Fibroblast of lung (primary cell): ENCODE measurements around the gene DUSP19. TPM values are rescaled to one million over a fixed set of nuclear protein-coding genes. Genes with fewer than 3 reads are reported as not detected.

Experiments used
- DNase-seq, 2 donors: peaks; one replicate each; pipeline versions ENCODE4 v3.0.0 to v3.0.0-alpha.2; 2010; ENCODE audit warnings: low read depth in 2 of 2
- H2AFZ ChIP-seq: 2 replicates; pipeline ENCODE4 v1.5.1; 2012; ENCODE audit warnings: low read length, control low read depth, inconsistent platforms
- H3K27ac ChIP-seq: 2 replicates; pipeline ENCODE4 v1.5.1; 2011; ENCODE audit warnings: low read length, control low read depth; ENCODE audit not compliant: insufficient read depth
- H3K27me3 ChIP-seq: 2 replicates; pipeline ENCODE4 v1.5.1; 2011; ENCODE audit warnings: mild to moderate bottlenecking, low read length; ENCODE audit not compliant: control insufficient read depth, insufficient read depth
- H3K36me3 ChIP-seq: 2 replicates; pipeline ENCODE4 v1.5.1; 2011; ENCODE audit warnings: low read length; ENCODE audit not compliant: control insufficient read depth, insufficient read depth
- H3K4me1 ChIP-seq: 2 replicates; pipeline ENCODE4 v1.5.1; 2011; ENCODE audit warnings: low read length; ENCODE audit not compliant: control insufficient read depth, insufficient read depth; ENCODE audit errors: extremely low read depth
- H3K4me2 ChIP-seq: 2 replicates; pipeline ENCODE4 v1.5.1; 2011; ENCODE audit warnings: low read length, control low read depth; ENCODE audit not compliant: insufficient read depth; ENCODE audit errors: extremely low read depth
- H3K4me3 ChIP-seq, 4 experiments: fragments of 200-600 bp in 1 of 4; sonication (generic) in 1 of 4; replicated peaks in 1 of 4; 2 replicates each; pipeline ENCODE4 v1.5.1; 2011 to 2016; ENCODE audit warnings: low read length in 4 of 4, low read depth in 3 of 4, mild to moderate bottlenecking in 3 of 4, control low read depth in 2 of 4, inconsistent platforms in 1 of 4, mixed read lengths in 1 of 4; ENCODE audit not compliant: insufficient read depth in 1 of 4; ENCODE audit errors: control extremely low read depth in 1 of 4
- H3K79me2 ChIP-seq: 2 replicates; pipeline ENCODE4 v1.5.1; 2012; ENCODE audit warnings: mild to moderate bottlenecking, low read length, inconsistent platforms; ENCODE audit not compliant: control insufficient read depth, insufficient read depth
- H3K9ac ChIP-seq: 2 replicates; pipeline ENCODE4 v1.5.1; 2011; ENCODE audit warnings: mild to moderate bottlenecking, low read length, control low read depth; ENCODE audit not compliant: insufficient read depth
- H3K9me3 ChIP-seq: 2 replicates; pipeline ENCODE4 v1.5.1; 2012; ENCODE audit warnings: low read depth, low read length; ENCODE audit not compliant: control insufficient read depth, insufficient read depth
- H4K20me1 ChIP-seq: 2 replicates; pipeline ENCODE4 v1.5.1; 2011; ENCODE audit warnings: low read length; ENCODE audit not compliant: control insufficient read depth, insufficient read depth; ENCODE audit errors: extremely low read depth
- EZH2 ChIP-seq: IDR thresholded peaks from 2 replicates; pipeline ENCODE4 v1.5.1; 2012; ENCODE audit warnings: low read length, control low read depth, mild to moderate bottlenecking; ENCODE audit errors: missing control alignments
- polyA plus RNA-seq, 2 donors: library from polyadenylated mRNA; depleted of rRNA in 1 of 2; stranded (reverse) in 1 of 2; unstranded in 1 of 2; fragments of >200 nt; gene quantifications; 2 replicates each; pipeline ENCODE4 v1.2.1, GENCODE V29; 2011 to 2012; ENCODE audit warnings: missing spikeins in 1 of 2
- total RNA-seq: library from RNA; depleted of rRNA; stranded (reverse); fragments of >200 nt; gene quantifications from 2 replicates; pipeline ENCODE4 v1.2.1, GENCODE V29; 2014
- TF ChIP-seq, protein P1 (sequence below), 2 donors: IDR thresholded peaks in 1 of 2; conservative IDR thresholded peaks in 1 of 2; 1 replicate in 1 of 2; 2 replicates in 1 of 2; pipeline ENCODE4 v1.5.1; 2011 to 2012; ENCODE audit warnings: low read length in 2 of 2, control low read depth in 1 of 2, inconsistent platforms in 1 of 2, low read depth in 1 of 2, mild to moderate bottlenecking in 1 of 2

The DUSP19 gene
- total and polyA plus RNA-seq, 2 donors (not counting 1 experiment from before 2014, with no cell fraction given) = 2.6 to 7.4 TPM

DNA sequence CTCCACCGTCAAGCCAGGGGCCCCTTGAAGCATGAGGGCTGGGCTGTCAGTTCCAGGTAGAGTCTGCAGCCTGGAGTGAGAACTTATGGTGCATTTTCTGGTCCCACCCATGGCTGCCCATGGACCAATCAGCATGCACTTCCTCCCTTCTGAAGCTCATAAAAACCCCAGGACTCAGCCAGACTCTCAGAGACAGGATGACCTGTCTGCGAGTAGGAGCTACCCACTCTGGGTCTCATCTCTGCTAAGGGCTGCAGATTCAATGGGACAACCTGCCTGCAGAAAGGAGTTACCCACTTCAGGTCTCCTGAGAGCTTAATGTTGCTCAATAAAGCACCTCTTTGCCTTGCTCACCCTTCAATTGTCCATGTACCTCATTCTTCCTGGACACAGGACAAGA is 9.4 kb upstream of the DUSP19 start:
- TF ChIP-seq, protein P1, sequence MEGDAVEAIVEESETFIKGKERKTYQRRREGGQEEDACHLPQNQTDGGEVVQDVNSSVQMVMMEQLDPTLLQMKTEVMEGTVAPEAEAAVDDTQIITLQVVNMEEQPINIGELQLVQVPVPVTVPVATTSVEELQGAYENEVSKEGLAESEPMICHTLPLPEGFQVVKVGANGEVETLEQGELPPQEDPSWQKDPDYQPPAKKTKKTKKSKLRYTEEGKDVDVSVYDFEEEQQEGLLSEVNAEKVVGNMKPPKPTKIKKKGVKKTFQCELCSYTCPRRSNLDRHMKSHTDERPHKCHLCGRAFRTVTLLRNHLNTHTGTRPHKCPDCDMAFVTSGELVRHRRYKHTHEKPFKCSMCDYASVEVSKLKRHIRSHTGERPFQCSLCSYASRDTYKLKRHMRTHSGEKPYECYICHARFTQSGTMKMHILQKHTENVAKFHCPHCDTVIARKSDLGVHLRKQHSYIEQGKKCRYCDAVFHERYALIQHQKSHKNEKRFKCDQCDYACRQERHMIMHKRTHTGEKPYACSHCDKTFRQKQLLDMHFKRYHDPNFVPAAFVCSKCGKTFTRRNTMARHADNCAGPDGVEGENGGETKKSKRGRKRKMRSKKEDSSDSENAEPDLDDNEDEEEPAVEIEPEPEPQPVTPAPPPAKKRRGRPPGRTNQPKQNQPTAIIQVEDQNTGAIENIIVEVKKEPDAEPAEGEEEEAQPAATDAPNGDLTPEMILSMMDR (conservative IDR thresholded peaks at IDR 0.05 in 1 of 2, IDR thresholded peaks at IDR 0.05 in 1 of 2; ENCODE audit: low read depth in 1 of 2, low read length in 2 of 2) = no peak
- no peak for TF ChIP-seq EZH2
- no peaks in the 10 kb centered on the region for H3K27me3 ChIP-seq
- H3K9me3 ChIP-seq = no peaks in the 10 kb centered on the region

DNA sequence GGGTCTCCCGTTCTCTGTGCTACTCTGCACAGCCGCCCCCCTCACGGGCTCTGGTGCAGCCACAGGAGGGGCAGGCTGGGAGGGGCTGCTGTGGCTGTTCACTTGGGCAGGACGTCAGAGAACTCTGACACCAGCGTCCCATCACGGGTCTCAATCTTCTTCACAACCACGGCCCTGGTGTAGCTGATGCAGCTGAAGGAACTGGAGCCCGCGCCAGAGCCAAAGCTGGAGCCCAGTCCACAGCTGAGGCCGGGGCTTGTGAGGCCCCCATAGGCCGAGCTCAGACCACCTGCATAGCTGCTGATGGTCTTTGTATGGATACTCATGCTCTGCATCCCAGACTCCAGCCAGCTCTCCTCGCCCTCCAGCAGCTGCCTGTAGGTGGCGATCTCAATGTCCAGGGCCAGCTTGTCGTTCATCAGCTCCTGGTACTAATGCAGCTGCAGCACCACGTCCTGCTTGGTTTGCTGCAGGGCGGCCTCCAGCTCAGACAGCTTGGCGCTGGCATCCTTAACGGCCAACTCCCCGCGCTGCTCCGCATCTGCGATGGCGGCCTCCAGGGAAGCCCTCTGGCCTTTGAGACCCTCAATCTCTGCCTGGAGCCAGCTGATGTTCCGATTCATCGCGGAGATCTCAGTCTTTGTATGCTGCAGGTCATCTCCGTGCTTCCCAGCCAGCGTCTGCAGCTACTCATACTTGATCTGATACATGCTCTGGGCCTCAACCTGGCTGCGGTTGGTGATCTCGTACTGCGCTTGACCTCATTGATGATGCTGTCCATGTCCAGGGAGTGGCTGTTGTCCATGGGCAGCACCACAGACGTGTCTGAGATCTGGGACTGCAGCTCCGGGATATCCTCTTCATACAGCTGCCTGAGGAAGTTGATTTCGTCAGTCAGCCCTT is 7.4 kb upstream of the DUSP19 start:
- no peak overlapping the region for H3K4me3 ChIP-seq
- no peak overlapping the region for H3K9ac ChIP-seq
- no peaks in the 10 kb centered on the region for H3K4me1 ChIP-seq
- no peaks in the 10 kb centered on the region for H4K20me1 ChIP-seq
- H3K27me3 ChIP-seq = peaks cover 10% of the 10 kb centered on the region
- no peaks in the 10 kb centered on the region for H3K9me3 ChIP-seq
- H2AFZ ChIP-seq = no peak overlapping the region
- H3K27ac ChIP-seq = no peak overlapping the region
- H3K4me2 ChIP-seq = no peak overlapping the region
- TF ChIP-seq, protein P1 (conservative IDR thresholded peaks at IDR 0.05 in 1 of 2, IDR thresholded peaks at IDR 0.05 in 1 of 2; ENCODE audit: low read depth in 1 of 2, low read length in 2 of 2) = peak; percentile 48 to 60
- no peak for TF ChIP-seq EZH2
- DNase-seq = peak; percentile 30 to 41
- no peaks in the 10 kb centered on the region for H3K36me3 ChIP-seq
- H3K79me2 ChIP-seq = no peaks in the 10 kb centered on the region

More for the DNA sequence above, 9.4 kb upstream of the DUSP19 start:
- Histone ChIP-seq H2AFZ (no peak overlapping the region), H4K20me1 (no peaks in the 10 kb centered on the region), H3K27ac (no peak overlapping the region), H3K36me3 (no peaks in the 10 kb centered on the region), H3K9ac (no peak overlapping the region), H3K79me2 (no peaks in the 10 kb centered on the region), H3K4me1 (no peaks in the 10 kb centered on the region), H3K4me2 (no peak overlapping the region), H3K4me3 (no peak overlapping the region)
- no peak for DNase-seq

DNA sequence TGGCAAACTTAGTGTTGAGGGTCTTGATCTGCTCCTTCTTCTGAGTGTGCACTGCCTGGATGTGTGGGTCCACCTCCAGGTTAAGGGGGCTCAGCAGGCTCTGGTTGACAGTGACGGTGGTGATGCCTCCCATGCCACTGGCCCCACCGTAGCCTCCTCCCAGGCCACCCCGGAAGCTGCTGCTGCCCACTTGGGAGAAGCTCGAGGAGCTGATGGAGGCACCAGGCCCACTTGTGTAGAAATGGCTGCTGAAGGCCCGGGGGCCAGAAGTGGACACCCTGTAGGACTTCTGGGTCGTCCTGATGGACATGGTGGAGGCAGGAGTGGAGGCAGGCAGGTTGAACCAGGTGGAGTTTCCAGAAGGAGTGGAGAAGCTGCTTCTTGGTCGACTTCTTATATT is 6.4 kb upstream of the DUSP19 start:
- Histone ChIP-seq H3K4me3 (no peak overlapping the region), H3K27ac (no peak overlapping the region), H3K36me3 (no peaks in the 10 kb centered on the region), H3K9me3 (no peaks in the 10 kb centered on the region), H4K20me1 (no peaks in the 10 kb centered on the region), H2AFZ (no peak overlapping the region), H3K27me3 (peaks cover 10% of the 10 kb centered on the region), H3K4me1 (no peaks in the 10 kb centered on the region), H3K79me2 (no peaks in the 10 kb centered on the region), H3K4me2 (no peak overlapping the region), H3K9ac (no peak overlapping the region)
- no peak for TF ChIP-seq EZH2
- TF ChIP-seq, protein P1 (conservative IDR thresholded peaks at IDR 0.05 in 1 of 2, IDR thresholded peaks at IDR 0.05 in 1 of 2; ENCODE audit: low read depth in 1 of 2, low read length in 2 of 2) = no peak
- DNase-seq = no peak
